HG02763 (cell line): ENCODE data around the gene NADK.

Experiments
- ATAC-seq: cut with Tn5 transposase; IDR thresholded peaks from one replicate; pipeline ENCODE4 v1.9.1; 2021; ENCODE audit warnings: mild to moderate bottlenecking, moderate library complexity; ENCODE audit not compliant: unreplicated experiment

Gene NADK

GRCh38 chr1:1788136-1788535 lies 9.9 kb upstream of the NADK start:
- ATAC-seq: no peak

GRCh38 chr1:1786836-1787605 lies 8.8 kb upstream of the NADK start:
- ATAC-seq: no peak

- no peak for ATAC-seq
These were observed 7.4 kb upstream of the NADK start for GRCh38 chr1:1785666-1786065.

GRCh38 chr1:1784933-1785332 lies 6.7 kb upstream of the NADK start:
- ATAC-seq: no peak

GRCh38 chr1:1783320-1783719 lies 5.0 kb upstream of the NADK start:
- ATAC-seq: no peak

GRCh38 chr1:1782399-1783221 lies 4.3 kb upstream of the NADK start:
- ATAC-seq: no peak

GRCh38 chr1:1781526-1781903 lies 3.2 kb upstream of the NADK start:
- no peak for ATAC-seq

GRCh38 chr1:1780598-1781525 lies 2.6 kb upstream of the NADK start:
- no peak for ATAC-seq

- peak; percentile 22 for ATAC-seq
These were observed 1.7 kb upstream of the NADK start for GRCh38 chr1:1779691-1780597.

GRCh38 chr1:1779320-1779675 lies 1.0 kb upstream of the NADK start:
- no peak for ATAC-seq

- ATAC-seq: peak; percentile 67
These were observed 521 bp upstream of the NADK start for GRCh38 chr1:1778663-1779319.

GRCh38 chr1:1777583-1777899 lies 729 bp downstream of the NADK start:
- no peak for ATAC-seq

GRCh38 chr1:1776672-1777582 lies 1.3 kb downstream of the NADK start:
- no peak for ATAC-seq

GRCh38 chr1:1775327-1776226 lies 2.7 kb downstream of the NADK start:
- ATAC-seq: no peak

- ATAC-seq: no peak
These were observed 4.4 kb downstream of the NADK start for GRCh38 chr1:1773874-1774273.

- ATAC-seq: no peak
These were observed 7.2 kb downstream of the NADK start for GRCh38 chr1:1771096-1771495.

- ATAC-seq: no peak
These were observed 8.2 kb downstream of the NADK start for GRCh38 chr1:1770102-1770501.
